Measurements from ENCODE around the gene PKD2.

PKD2 gene

GRCh38 chr4:87982446-87983010, 24.9 kb upstream of the PKD2 start:
- no peak for TF ChIP-seq CTCF (IDR thresholded peaks at IDR 0.05; ENCODE audit: unreplicated experiment in 3 of 3)
- Mint-ChIP-seq H3K36me3 (ENCODE audit: low read depth) (no peaks in the 10 kb centered on the region), H3K4me3 (no peak overlapping the region), H3K27ac (no peak overlapping the region), H3K9me3 (no peaks in the 10 kb centered on the region), H3K4me1 (no peaks in the 10 kb centered on the region), H3K27me3 (ENCODE audit: low read depth) (no peaks in the 10 kb centered on the region)

- no peaks in the 10 kb centered on the region for H3K36me3 Mint-ChIP-seq (ENCODE audit: low read depth)
- TF ChIP-seq CTCF (IDR thresholded peaks at IDR 0.05; ENCODE audit: unreplicated experiment in 3 of 3) = no peak
- no peaks in the 10 kb centered on the region for H3K27me3 Mint-ChIP-seq (ENCODE audit: low read depth)
- H3K9me3 Mint-ChIP-seq = no peaks in the 10 kb centered on the region
- H3K4me3 Mint-ChIP-seq = no peak overlapping the region
- H3K4me1 Mint-ChIP-seq = no peaks in the 10 kb centered on the region
- H3K27ac Mint-ChIP-seq = no peak overlapping the region
Observed at GRCh38 chr4:87983996-87984395, 23.4 kb upstream of the PKD2 start.

GRCh38 chr4:87985097-87985886, 22.1 kb upstream of the PKD2 start:
- H3K4me1 Mint-ChIP-seq = no peaks in the 10 kb centered on the region
- H3K27me3 Mint-ChIP-seq (ENCODE audit: low read depth) = no peaks in the 10 kb centered on the region
- peak overlapping the region in 2 of 3 experiments; percentile 8 to 18 for H3K27ac Mint-ChIP-seq
- no peak overlapping the region for H3K4me3 Mint-ChIP-seq
- peak; percentile 37 to 47 (median 46) for TF ChIP-seq CTCF (IDR thresholded peaks at IDR 0.05; ENCODE audit: unreplicated experiment in 3 of 3)
- no peaks in the 10 kb centered on the region for H3K36me3 Mint-ChIP-seq (ENCODE audit: low read depth)
- H3K9me3 Mint-ChIP-seq = no peaks in the 10 kb centered on the region

- Mint-ChIP-seq H3K4me3 (no peak overlapping the region), H3K27ac (peak overlapping the region in 2 of 3 experiments; percentile 8 to 18), H3K4me1 (no peaks in the 10 kb centered on the region), H3K27me3 (ENCODE audit: low read depth) (no peaks in the 10 kb centered on the region), H3K9me3 (no peaks in the 10 kb centered on the region), H3K36me3 (ENCODE audit: low read depth) (no peaks in the 10 kb centered on the region)
- TF ChIP-seq CTCF (IDR thresholded peaks at IDR 0.05; ENCODE audit: unreplicated experiment in 3 of 3) = no peak
Observed at GRCh38 chr4:87985887-87986200, 21.6 kb upstream of the PKD2 start.

- no peaks in the 10 kb centered on the region for H3K27me3 Mint-ChIP-seq (ENCODE audit: low read depth)
- H3K27ac Mint-ChIP-seq = no peak overlapping the region
- no peaks in the 10 kb centered on the region for H3K36me3 Mint-ChIP-seq (ENCODE audit: low read depth)
- H3K4me3 Mint-ChIP-seq = no peak overlapping the region
- no peaks in the 10 kb centered on the region for H3K4me1 Mint-ChIP-seq
- TF ChIP-seq CTCF (IDR thresholded peaks at IDR 0.05; ENCODE audit: unreplicated experiment in 3 of 3) = no peak
- no peaks in the 10 kb centered on the region for H3K9me3 Mint-ChIP-seq
Observed at GRCh38 chr4:87986508-87986907, 20.9 kb upstream of the PKD2 start.

- Mint-ChIP-seq H3K36me3 (ENCODE audit: low read depth) (no peaks in the 10 kb centered on the region), H3K9me3 (no peaks in the 10 kb centered on the region), H3K27me3 (ENCODE audit: low read depth) (no peaks in the 10 kb centered on the region), H3K4me3 (no peak overlapping the region), H3K27ac (no peak overlapping the region), H3K4me1 (no peaks in the 10 kb centered on the region)
- no peak for TF ChIP-seq CTCF (IDR thresholded peaks at IDR 0.05; ENCODE audit: unreplicated experiment in 3 of 3)
Observed at GRCh38 chr4:87989765-87990164, 17.7 kb upstream of the PKD2 start.
